Stomach (tissue), 9 donors: ENCODE data around the gene CLEC4A. TPM values are rescaled to one million over a fixed set of nuclear protein-coding genes. Genes with fewer than 3 reads are reported as not detected.
A peak's percentile ranks its signal among the peaks of the same experiment; 100 is the strongest.

Source experiments
- DNase-seq, 2 donors: peaks; one replicate each; pipeline versions ENCODE4 v3.0.0 to v3.0.0-alpha.2; 2013 to 2019
- H3K27ac ChIP-seq, 5 donors: fragments of 200-600 bp in 4 of 5; sonication (generic) in 4 of 5; one replicate each; pipeline ENCODE4 v1.5.1; 2013 to 2019; ENCODE audit warnings: mild to moderate bottlenecking in 1 of 5, moderate library complexity in 1 of 5
- H3K27me3 ChIP-seq, 3 donors: fragments of 200-600 bp; sonication (generic); one replicate each; pipeline ENCODE4 v1.5.1; 2017 to 2019; ENCODE audit warnings: mixed run types in 1 of 3
- H3K36me3 ChIP-seq, 4 donors: fragments of 200-600 bp; sonication (generic); 1 replicate in 3 of 4; 2 replicates in 1 of 4; pipeline ENCODE4 v1.5.1; 2016 to 2019
- H3K4me1 ChIP-seq, 4 donors: fragments of 200-600 bp; sonication (generic); one replicate each; pipeline ENCODE4 v1.5.1; 2016 to 2019
- H3K4me3 ChIP-seq, 4 donors: fragments of 200-600 bp; sonication (generic) in 3 of 4; one replicate each; pipeline ENCODE4 v1.5.1; 2016 to 2019; ENCODE audit warnings: mild to moderate bottlenecking in 1 of 4
- H3K9me3 ChIP-seq, 4 donors: fragments of 200-600 bp; sonication (generic); one replicate each; pipeline ENCODE4 v1.5.1; 2016 to 2019
- CTCF ChIP-seq, 7 experiments: fragments of 450-650 bp in 4 of 7; fragments of 200-600 bp in 3 of 7; sonication (generic) in 3 of 7; IDR thresholded peaks; one replicate each; pipeline ENCODE4 v1.5.1; 2016 to 2019; ENCODE audit warnings: antibody characterized with exemption in 7 of 7, control low read depth in 2 of 7, mild to moderate bottlenecking in 1 of 7
- EP300 ChIP-seq: sonication (generic); formaldehyde crosslinking; IDR thresholded peaks from one replicate; pipeline ENCODE4 v1.6.1; 2017; ENCODE audit warnings: antibody characterized with exemption
- POLR2A ChIP-seq, 4 donors: fragments of 450-650 bp; IDR thresholded peaks; one replicate each; pipeline ENCODE4 v1.6.1; 2016; ENCODE audit warnings: antibody characterized with exemption in 4 of 4, control low read depth in 2 of 4, mild to moderate bottlenecking in 1 of 4, moderate library complexity in 1 of 4
- POLR2AphosphoS5 ChIP-seq, 3 donors: sonication (generic); formaldehyde crosslinking; IDR thresholded peaks; one replicate each; pipeline ENCODE4 v1.6.1; 2016; ENCODE audit warnings: antibody characterized with exemption in 3 of 3
- WGBS, 5 donors: extraction: QIAGEN DNeasy Blood & Tissue Kit in 3 of 5; methylation state at CpG; one replicate each; pipeline versions ENCODE4 v1.1.5 to v1.1.7; 2013 to 2018; 5-methylcytosine and 5-hydroxymethylcytosine counted together
- intact Hi-C: fragments of 100-400 bp; cut with DNase I; formaldehyde crosslinking; loops from one replicate; pipeline ENCODE4 v1.15.1; 2023; ENCODE audit warnings: low total_unique reads
- polyA plus RNA-seq, 3 donors: library from polyadenylated mRNA; stranded (reverse); fragments of 200-250 nt; gene quantifications; one replicate each; pipeline ENCODE4 v1.2.3, GENCODE V29; 2013
- total RNA-seq, 5 donors: library from RNA; depleted of rRNA; stranded (reverse); fragments of >200 nt; gene quantifications; one replicate each; pipeline versions ENCODE4 v1.1.0 to v1.2.3, GENCODE V29; 2014 to 2016
- donor health status: healthy with polysubstance abuse.
- donor health status: Bipolar disorder and iron deficiency.
- donor health status: healthy.

The CLEC4A gene
- total and polyA plus RNA-seq, 8 donors: 2.2 to 2.9 (median 2.6) TPM; not detected in 4

- Histone ChIP-seq H3K27ac (no peak overlapping the region), H3K36me3 (peaks cover 0 to 8% (median 1%) of the 10 kb centered on the region in 4 donors), H3K9me3 (peaks cover 0 to 17% (median 8%) of the 10 kb centered on the region in 4 donors), H3K27me3 (no peaks in the 10 kb centered on the region), H3K4me1 (peaks cover 0 to 4% (median 0%) of the 10 kb centered on the region in 4 donors), H3K4me3 (peak overlapping the region in 2 of 4 donors; percentile 4 to 21)
- 50 to 60% (median 52%) methylated on average over 13 to 19 of the region's 19 CpGs for WGBS, 5 donors
- TF ChIP-seq POLR2A (IDR thresholded peaks at IDR 0.05) (no peak), EP300 (no peak), POLR2AphosphoS5 (IDR thresholded peaks at IDR 0.05) (no peak), CTCF (IDR thresholded peaks at IDR 0.05) (no peak)
- intact Hi-C loops: no loop called here
- peak in 1 of 2 donors; percentile 75 for DNase-seq
These were observed 22.5 kb downstream of the CLEC4A start for GRCh38 chr12:8145754-8146441.

- intact Hi-C loops: no loop called here
- H3K27ac ChIP-seq: no peak overlapping the region
These were observed 23.0 kb downstream of the CLEC4A start for GRCh38 chr12:8146442-8146771.

GRCh38 chr12:8154526-8154925 is 31.1 kb downstream of the CLEC4A start:
- no peaks in the 10 kb centered on the region for H3K27me3 ChIP-seq
- no peaks in the 10 kb centered on the region for H3K36me3 ChIP-seq
- peak in 1 of 2 donors; percentile 15 for DNase-seq
- intact Hi-C loops: no loop called here
- H3K9me3 ChIP-seq: no peaks in the 10 kb centered on the region
- H3K4me1 ChIP-seq: no peaks in the 10 kb centered on the region
- H3K27ac ChIP-seq: no peak overlapping the region
- H3K4me3 ChIP-seq: no peak overlapping the region
- no peak for TF ChIP-seq EP300
- no peak for TF ChIP-seq POLR2AphosphoS5 (IDR thresholded peaks at IDR 0.05)
- no peak for TF ChIP-seq CTCF (IDR thresholded peaks at IDR 0.05)
- no peak for TF ChIP-seq POLR2A (IDR thresholded peaks at IDR 0.05)

More at GRCh38 chr12:8146442-8146771, 23.0 kb downstream of the CLEC4A start:
- Histone ChIP-seq H3K27me3 (no peaks in the 10 kb centered on the region), H3K36me3 (peaks cover 0 to 8% (median 0%) of the 10 kb centered on the region in 4 donors), H3K4me1 (peaks cover 0 to 4% (median 0%) of the 10 kb centered on the region in 4 donors), H3K4me3 (peak overlapping the region in 1 of 4 donors; percentile 4), H3K9me3 (peaks cover 0 to 12% (median 6%) of the 10 kb centered on the region in 4 donors)
- no peak for TF ChIP-seq POLR2A (IDR thresholded peaks at IDR 0.05)
- TF ChIP-seq EP300: no peak
- TF ChIP-seq POLR2AphosphoS5 (IDR thresholded peaks at IDR 0.05): no peak
- TF ChIP-seq CTCF (IDR thresholded peaks at IDR 0.05): no peak
- DNase-seq: no peak
- WGBS, 5 donors: 39 to 67% (median 54%) methylated on average over 3 to 4 of the region's 4 CpGs

- 89 to 98% (median 93%) methylated on average over 2 of the region's 2 CpGs for WGBS, 5 donors
- DNase-seq: no peak
- Histone ChIP-seq H3K27ac (peak overlapping the region in 1 of 5 donors; percentile 63), H3K4me1 (no peaks in the 10 kb centered on the region), H3K4me3 (no peak overlapping the region), H3K36me3 (no peaks in the 10 kb centered on the region), H3K27me3 (no peaks in the 10 kb centered on the region), H3K9me3 (no peaks in the 10 kb centered on the region)
- intact Hi-C loops: no loop called here
- TF ChIP-seq POLR2AphosphoS5 (IDR thresholded peaks at IDR 0.05): no peak
- no peak for TF ChIP-seq EP300
- TF ChIP-seq CTCF (IDR thresholded peaks at IDR 0.05): no peak
- TF ChIP-seq POLR2A (IDR thresholded peaks at IDR 0.05): no peak
These were observed 33.0 kb downstream of the CLEC4A start for GRCh38 chr12:8156416-8156815.
